Measurements from ENCODE around the gene GPR183. TPM values are rescaled to one million over a fixed set of nuclear protein-coding genes. Genes with fewer than 3 reads are reported as not detected.
"Not testable (repeated sequence)": the region's sequence is repeated elsewhere in the genome, so short reads cannot be mapped to it uniquely, and the experiment has no call there.

The GPR183 gene
- total RNA-seq, 3 donors from 2014 or later (not counting 1 experiment from before 2014, with no cell fraction given), result 20.0 to 47.0 (median 41.1) TPM

- 81% methylated on average over 14 of the region's 14 CpGs for WGBS (ENCODE audit: insufficient coverage)
- Histone ChIP-seq H3K4me3 (ENCODE audit: low read length) (no peak overlapping the region), H3K9me3 (ENCODE audit: control insufficient read depth, insufficient read depth, low read length) (no peaks in the 10 kb centered on the region), H3K36me3 (ENCODE audit: control insufficient read depth, insufficient read depth, low read length) (peaks cover 25% of the 10 kb centered on the region), H3K27me3 (ENCODE audit: control insufficient read depth, insufficient read depth, low read length) (no peaks in the 10 kb centered on the region), H3K27ac (ENCODE audit: low read length) (no peak overlapping the region), H3K4me1 (ENCODE audit: control insufficient read depth, insufficient read depth, low read length) (peaks cover 12% of the 10 kb centered on the region)
- Mint-ChIP-seq H3K4me1 (peaks cover 59 to 70% of the 10 kb centered on the region in 2 donors), H3K9me3 (no peaks in the 10 kb centered on the region), H3K27ac (peak overlapping the region; percentile 87 to 97), H3K4me3 (peak overlapping the region; percentile 81), H3K36me3 (peaks cover 13% of the 10 kb centered on the region), H3K27me3 (ENCODE audit: low read depth in 2 of 2) (no peaks in the 10 kb centered on the region)
- no peak for ATAC-seq
- DNase-seq, result no peak
- no peak for TF ChIP-seq CTCF (IDR thresholded peaks at IDR 0.05)
- intact Hi-C loops (cut with micrococcal nuclease), result no loop called here
Measured at GRCh38 chr13:99254830-99255229, 52.4 kb downstream of the GPR183 start.

GRCh38 chr13:99251921-99252320 lies 55.3 kb downstream of the GPR183 start:
- Mint-ChIP-seq H3K9me3 (no peaks in the 10 kb centered on the region), H3K4me3 (no peak overlapping the region), H3K4me1 (peaks cover 42 to 56% of the 10 kb centered on the region in 2 donors), H3K36me3 (peaks cover 22% of the 10 kb centered on the region), H3K27me3 (ENCODE audit: low read depth in 2 of 2) (no peaks in the 10 kb centered on the region), H3K27ac (peak overlapping the region; percentile 51 to 55)
- Histone ChIP-seq H3K9me3 (ENCODE audit: control insufficient read depth, insufficient read depth, low read length) (no peaks in the 10 kb centered on the region), H3K4me1 (ENCODE audit: control insufficient read depth, insufficient read depth, low read length) (peaks cover 6% of the 10 kb centered on the region), H3K27me3 (ENCODE audit: control insufficient read depth, insufficient read depth, low read length) (no peaks in the 10 kb centered on the region), H3K36me3 (ENCODE audit: control insufficient read depth, insufficient read depth, low read length) (peaks cover 25% of the 10 kb centered on the region), H3K4me3 (ENCODE audit: low read length) (no peak overlapping the region), H3K27ac (ENCODE audit: low read length) (no peak overlapping the region)
- DNase-seq, result no peak
- TF ChIP-seq CTCF (IDR thresholded peaks at IDR 0.05), result no peak
- WGBS (ENCODE audit: insufficient coverage), result 83% methylated on average over 3 of the region's 4 CpGs
- ATAC-seq, result no peak
- intact Hi-C loops (cut with micrococcal nuclease), result no loop called here

GRCh38 chr13:99250982-99251825 lies 56.0 kb downstream of the GPR183 start:
- Histone ChIP-seq H3K9me3 (ENCODE audit: control insufficient read depth, insufficient read depth, low read length) (no peaks in the 10 kb centered on the region), H3K27me3 (ENCODE audit: control insufficient read depth, insufficient read depth, low read length) (no peaks in the 10 kb centered on the region), H3K4me3 (ENCODE audit: low read length) (no peak overlapping the region), H3K27ac (ENCODE audit: low read length) (no peak overlapping the region), H3K36me3 (ENCODE audit: control insufficient read depth, insufficient read depth, low read length) (peaks cover 29% of the 10 kb centered on the region), H3K4me1 (ENCODE audit: control insufficient read depth, insufficient read depth, low read length) (peaks cover 6% of the 10 kb centered on the region)
- peaks cover 22% of the 10 kb centered on the region for H3K36me3 Mint-ChIP-seq
- WGBS (ENCODE audit: insufficient coverage), result 84% methylated on average over 5 of the region's 5 CpGs
- no peak overlapping the region for H3K4me3 Mint-ChIP-seq
- no peak for DNase-seq
- peak overlapping the region; percentile 51 to 55 for H3K27ac Mint-ChIP-seq
- TF ChIP-seq CTCF (IDR thresholded peaks at IDR 0.05), result no peak
- no peak for ATAC-seq
- no peaks in the 10 kb centered on the region for H3K27me3 Mint-ChIP-seq (ENCODE audit: low read depth in 2 of 2)
- H3K4me1 Mint-ChIP-seq, result peaks cover 35 to 52% of the 10 kb centered on the region in 2 donors
- H3K9me3 Mint-ChIP-seq, result no peaks in the 10 kb centered on the region
- intact Hi-C loops (cut with micrococcal nuclease), result no loop called here

- H3K4me1 ChIP-seq (ENCODE audit: control insufficient read depth, insufficient read depth, low read length); H3K27ac ChIP-seq (ENCODE audit: low read length): not testable (repeated sequence)
Measured at GRCh38 chr13:99249606-99250005, 57.6 kb downstream of the GPR183 start.

GRCh38 chr13:99249178-99249577 lies 58.0 kb downstream of the GPR183 start:
- H3K4me1 ChIP-seq (ENCODE audit: control insufficient read depth, insufficient read depth, low read length); H3K27me3 ChIP-seq (ENCODE audit: control insufficient read depth, insufficient read depth, low read length); H3K4me3 Mint-ChIP-seq; H3K27ac ChIP-seq (ENCODE audit: low read length); H3K4me3 ChIP-seq (ENCODE audit: low read length); DNase-seq; H3K36me3 Mint-ChIP-seq; H3K9me3 Mint-ChIP-seq; H3K9me3 ChIP-seq (ENCODE audit: control insufficient read depth, insufficient read depth, low read length); intact Hi-C loops (cut with micrococcal nuclease); ATAC-seq; H3K27me3 Mint-ChIP-seq (ENCODE audit: low read depth in 2 of 2): not testable (repeated sequence)
- 98% methylated on average over 3 of the region's 3 CpGs for WGBS (ENCODE audit: insufficient coverage)
- Mint-ChIP-seq H3K27ac (peak overlapping the region; percentile 20 to 54), H3K4me1 (peaks cover 23 to 36% of the 10 kb centered on the region in 2 donors)
- H3K36me3 ChIP-seq (ENCODE audit: control insufficient read depth, insufficient read depth, low read length), result peaks cover 23% of the 10 kb centered on the region

More at GRCh38 chr13:99249606-99250005, 57.6 kb downstream of the GPR183 start:
- DNase-seq; H3K4me3 Mint-ChIP-seq; H3K27me3 ChIP-seq (ENCODE audit: control insufficient read depth, insufficient read depth, low read length); H3K9me3 Mint-ChIP-seq; H3K27me3 Mint-ChIP-seq (ENCODE audit: low read depth in 2 of 2); ATAC-seq; H3K4me3 ChIP-seq (ENCODE audit: low read length); H3K9me3 ChIP-seq (ENCODE audit: control insufficient read depth, insufficient read depth, low read length); intact Hi-C loops (cut with micrococcal nuclease): not testable (repeated sequence)
- H3K4me1 Mint-ChIP-seq, result peaks cover 23 to 39% of the 10 kb centered on the region in 2 donors
- H3K27ac Mint-ChIP-seq, result peak overlapping the region; percentile 20 to 55
- peaks cover 12% of the 10 kb centered on the region for H3K36me3 Mint-ChIP-seq
- 65% methylated on average over 2 of the region's 2 CpGs for WGBS (ENCODE audit: insufficient coverage)
- peaks cover 23% of the 10 kb centered on the region for H3K36me3 ChIP-seq (ENCODE audit: control insufficient read depth, insufficient read depth, low read length)

Data from natural killer cell (primary cell).